MM.1S (cell line): ENCODE measurements around the gene KLHL21.

Experiments
- DNase-seq: peaks from one replicate; pipeline ENCODE4 v3.0.0-alpha.2; 2015
- H2AFZ ChIP-seq: fragments of 300-600 bp; sonication (generic); 2 replicates; pipeline ENCODE4 v1.6.0; 2016; ENCODE audit warnings: antibody characterized with exemption, low read length
- H3F3A ChIP-seq: fragments of 300-600 bp; sonication (generic); 2 replicates; pipeline ENCODE4 v1.6.1; 2016; ENCODE audit warnings: mild to moderate bottlenecking, antibody characterized with exemption, low read length, moderate library complexity, mixed read lengths; ENCODE audit not compliant: insufficient read depth
- H3K27ac ChIP-seq: fragments of 300-600 bp; sonication (generic); 2 replicates; pipeline ENCODE4 v1.5.1; 2016; ENCODE audit warnings: mild to moderate bottlenecking, low read length
- H3K27me3 ChIP-seq: fragments of 300-600 bp; sonication (generic); replicated peaks from 2 replicates; pipeline ENCODE4 v1.6.0; 2016; ENCODE audit warnings: low read length; ENCODE audit not compliant: insufficient read depth
- H3K36me3 ChIP-seq: fragments of 300-600 bp; sonication (generic); replicated peaks from 2 replicates; pipeline ENCODE4 v1.6.1; 2016; ENCODE audit warnings: mild to moderate bottlenecking, low read length, mixed read lengths; ENCODE audit not compliant: insufficient read depth
- H3K4me1 ChIP-seq: fragments of 300-600 bp; sonication (generic); 2 replicates; pipeline ENCODE4 v1.6.1; 2016; ENCODE audit warnings: low read length, mixed read lengths
- H3K4me2 ChIP-seq: fragments of 300-600 bp; sonication (generic); 2 replicates; pipeline ENCODE4 v1.6.0; 2016; ENCODE audit warnings: low read depth, low read length
- H3K4me3 ChIP-seq: fragments of 300-600 bp; sonication (generic); 2 replicates; pipeline ENCODE4 v1.5.1; 2016; ENCODE audit warnings: low read length, mixed read lengths
- H3K79me2 ChIP-seq: fragments of 300-600 bp; sonication (generic); 2 replicates; pipeline ENCODE4 v1.6.1; 2016; ENCODE audit warnings: mixed run types, low read length, mixed read lengths
- H3K9ac ChIP-seq: fragments of 300-600 bp; sonication (generic); 2 replicates; pipeline ENCODE4 v1.6.1; 2016; ENCODE audit warnings: low read length, mixed read lengths
- H3K9me2 ChIP-seq: fragments of 300-600 bp; sonication (generic); replicated peaks from 2 replicates; pipeline ENCODE4 v1.6.1; 2016; ENCODE audit warnings: mild to moderate bottlenecking, low read length, mixed read lengths; ENCODE audit not compliant: insufficient read depth
- H3K9me3 ChIP-seq: fragments of 300-600 bp; sonication (generic); replicated peaks from 2 replicates; pipeline ENCODE4 v1.6.1; 2016; ENCODE audit warnings: mild to moderate bottlenecking, low read length, mixed read lengths; ENCODE audit not compliant: insufficient read depth
- H4K20me1 ChIP-seq: fragments of 300-600 bp; sonication (generic); 2 replicates; pipeline ENCODE4 v1.6.1; 2016; ENCODE audit warnings: mild to moderate bottlenecking, low read length, moderate library complexity, mixed read lengths; ENCODE audit not compliant: insufficient read depth
- CTCF ChIP-seq: fragments of 300-600 bp; sonication (generic); IDR thresholded peaks from 2 replicates; pipeline ENCODE4 v1.5.1; 2016; ENCODE audit warnings: antibody characterized with exemption, low read length, mixed read lengths
- EZH2 ChIP-seq: fragments of 300-600 bp; sonication (generic); optimal IDR thresholded peaks from 2 replicates; pipeline ENCODE3; 2017; ENCODE audit warnings: low read depth, mild to moderate bottlenecking, antibody characterized with exemption, low read length, mixed read lengths
- EZH2phosphoT487 ChIP-seq: fragments of 300-600 bp; sonication (generic); IDR thresholded peaks from 2 replicates; pipeline ENCODE4 v1.6.1; 2018; ENCODE audit warnings: antibody characterized with exemption, low read length

The KLHL21 gene

DNA sequence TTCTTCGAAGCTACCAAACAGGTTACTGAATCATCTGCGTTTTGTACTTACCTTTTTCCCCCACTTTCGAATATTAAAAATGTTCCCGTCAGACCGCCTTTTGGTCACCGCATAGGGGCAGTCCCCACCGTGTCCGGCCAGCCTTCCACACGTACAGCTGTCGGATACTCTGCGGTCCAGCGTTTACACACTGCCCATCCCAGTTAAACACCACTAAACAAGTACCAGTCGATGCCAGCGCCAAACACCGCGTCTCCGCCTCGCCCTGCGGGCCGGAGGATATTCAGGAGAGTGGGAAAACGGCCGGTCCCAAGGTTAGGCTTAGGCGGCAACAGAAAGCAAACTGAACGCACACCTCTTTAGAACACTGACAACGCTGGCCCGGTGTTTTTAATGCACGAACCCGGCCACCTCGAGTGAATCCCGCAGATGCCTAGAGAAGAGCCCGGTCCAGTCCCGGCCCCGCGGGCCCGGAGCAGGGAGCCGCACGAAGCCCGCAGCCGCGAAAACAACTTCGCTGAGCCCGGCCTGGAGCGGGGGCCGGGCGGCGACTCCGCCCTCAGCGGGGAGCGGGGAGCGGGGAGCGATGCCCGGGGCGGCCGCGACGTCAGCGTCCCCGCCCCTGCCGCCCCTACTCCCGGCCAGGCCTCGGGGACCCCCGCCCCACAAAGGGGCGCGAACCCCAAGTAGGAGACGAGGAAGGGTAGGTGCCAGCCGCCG lies 10.1 kb upstream of the KLHL21 start:
- Histone ChIP-seq H2AFZ (peak overlapping the region; percentile 85), H3K9me2 (no peaks in the 10 kb centered on the region), H3K27ac (peak overlapping the region; percentile 59; the same call in 1 of the 2 replicates), H3K4me1 (peaks cover 4% of the 10 kb centered on the region; the same call in 1 of the 2 replicates), H3K4me3 (peak overlapping the region; percentile 78), H3K9me3 (no peaks in the 10 kb centered on the region), H4K20me1 (no peaks in the 10 kb centered on the region), H3K36me3 (no peaks in the 10 kb centered on the region), H3K79me2 (peaks cover 35% of the 10 kb centered on the region), H3K9ac (peak overlapping the region; percentile 66), H3K4me2 (peak overlapping the region; percentile 93), H3F3A (peaks cover 8% of the 10 kb centered on the region), H3K27me3 (no peaks in the 10 kb centered on the region)
- DNase-seq = peak; percentile 51
- TF ChIP-seq EZH2 (no peak), EZH2phosphoT487 (no peak), CTCF (no peak)

- peak overlapping the region; percentile 71 for H2AFZ ChIP-seq
- peak overlapping the region; percentile 83 for H3K9ac ChIP-seq
- no peaks in the 10 kb centered on the region for H3K27me3 ChIP-seq
- no peaks in the 10 kb centered on the region for H3K36me3 ChIP-seq
- H3K4me3 ChIP-seq = peak overlapping the region; percentile 70
- peak overlapping the region; percentile 97 for H3K27ac ChIP-seq
- H4K20me1 ChIP-seq = peaks cover 6% of the 10 kb centered on the region; the same call in 1 of the 2 replicates
- peaks cover 27% of the 10 kb centered on the region for H3F3A ChIP-seq
- no peaks in the 10 kb centered on the region for H3K9me3 ChIP-seq
- no peak for TF ChIP-seq CTCF
- no peak for TF ChIP-seq EZH2phosphoT487
- TF ChIP-seq EZH2 = no peak
- H3K79me2 ChIP-seq = peaks cover 34% of the 10 kb centered on the region
- H3K4me1 ChIP-seq = peaks cover 14% of the 10 kb centered on the region
- H3K4me2 ChIP-seq = peak overlapping the region; percentile 58
- no peak for DNase-seq
- no peaks in the 10 kb centered on the region for H3K9me2 ChIP-seq
These were observed 1.4 kb upstream of the KLHL21 start for GRCh38 chr1:6603915-6604558.

- Histone ChIP-seq H4K20me1 (peaks cover 8% of the 10 kb centered on the region; the same call in 1 of the 2 replicates), H3K27ac (peak overlapping the region; percentile 97), H3K36me3 (0 out of 2 replicates have a peak, but pooled peaks cover 3% of the 10 kb centered on the region), H2AFZ (peak overlapping the region; percentile 71), H3F3A (peaks cover 27% of the 10 kb centered on the region), H3K4me1 (peaks cover 14% of the 10 kb centered on the region), H3K4me3 (peak overlapping the region; percentile 70), H3K9me3 (no peaks in the 10 kb centered on the region), H3K27me3 (no peaks in the 10 kb centered on the region), H3K4me2 (peak overlapping the region; percentile 58), H3K79me2 (peaks cover 40% of the 10 kb centered on the region), H3K9me2 (no peaks in the 10 kb centered on the region), H3K9ac (peak overlapping the region; percentile 83)
- peak; percentile 73 for DNase-seq
- no peak for TF ChIP-seq CTCF
- TF ChIP-seq EZH2 = no peak
- no peak for TF ChIP-seq EZH2phosphoT487
These were observed 707 bp upstream of the KLHL21 start for GRCh38 chr1:6603238-6603914.
